ENCODE data around the gene CLCN3.
A peak's percentile ranks its signal among the peaks of the same experiment; 100 is the strongest.
"Not testable (repeated sequence)": the region's sequence is repeated elsewhere in the genome, so short reads cannot be mapped to it uniquely, and the experiment has no call there.

Gene CLCN3

GRCh38 chr4:169619958-169620879 is at the start of gene CLCN3:
TSS of gene CLCN3 (plus strand) at chr4:169620578. CDS start at chr4:169635929, 15,351 bp downstream.
- Mint-ChIP-seq H3K36me3 (ENCODE audit: low read depth) (peaks cover 8% of the 10 kb centered on the region), H3K9me3 (no peaks in the 10 kb centered on the region), H3K27me3 (no peaks in the 10 kb centered on the region), H3K4me1 (ENCODE audit: low read depth) (peaks cover 62% of the 10 kb centered on the region), H3K4me3 (peak within 1 kb of the TSS; percentile 95), H3K27ac (peak within 1 kb of the TSS; percentile 98)

GRCh38 chr4:169571012-169571411 is 49.4 kb upstream of the CLCN3 start:
- H3K36me3 Mint-ChIP-seq (ENCODE audit: low read depth), result peaks cover 28% of the 10 kb centered on the region
- H3K27me3 Mint-ChIP-seq, H3K4me3 Mint-ChIP-seq, H3K9me3 Mint-ChIP-seq, H3K27ac Mint-ChIP-seq: not testable (repeated sequence)
- peaks cover 12% of the 10 kb centered on the region for H3K4me1 Mint-ChIP-seq (ENCODE audit: low read depth)

- Mint-ChIP-seq H3K36me3 (ENCODE audit: low read depth) (peaks cover 32% of the 10 kb centered on the region), H3K9me3 (no peaks in the 10 kb centered on the region), H3K27ac (no peak overlapping the region), H3K4me1 (ENCODE audit: low read depth) (peaks cover 11% of the 10 kb centered on the region), H3K4me3 (no peak overlapping the region), H3K27me3 (no peaks in the 10 kb centered on the region)
Measured at GRCh38 chr4:169571435-169571834, 48.9 kb upstream of the CLCN3 start.

- no peak overlapping the region for H3K27ac Mint-ChIP-seq
- H3K36me3 Mint-ChIP-seq (ENCODE audit: low read depth), result peaks cover 32% of the 10 kb centered on the region
Measured at GRCh38 chr4:169573889-169574288, 46.5 kb upstream of the CLCN3 start.

GRCh38 chr4:169582203-169582602 is 38.2 kb upstream of the CLCN3 start:
- Mint-ChIP-seq H3K27ac (no peak overlapping the region), H3K4me1 (ENCODE audit: low read depth) (no peaks in the 10 kb centered on the region), H3K36me3 (ENCODE audit: low read depth) (peaks cover 25% of the 10 kb centered on the region), H3K4me3 (no peak overlapping the region), H3K9me3 (no peaks in the 10 kb centered on the region), H3K27me3 (no peaks in the 10 kb centered on the region)

More at GRCh38 chr4:169573889-169574288, 46.5 kb upstream of the CLCN3 start:
- H3K4me3 Mint-ChIP-seq, result no peak overlapping the region
- H3K27me3 Mint-ChIP-seq, result no peaks in the 10 kb centered on the region
- no peaks in the 10 kb centered on the region for H3K9me3 Mint-ChIP-seq
- peaks cover 6% of the 10 kb centered on the region for H3K4me1 Mint-ChIP-seq (ENCODE audit: low read depth)

- Mint-ChIP-seq H3K36me3 (ENCODE audit: low read depth) (peaks cover 25% of the 10 kb centered on the region), H3K27me3 (no peaks in the 10 kb centered on the region), H3K4me1 (ENCODE audit: low read depth) (no peaks in the 10 kb centered on the region), H3K4me3 (no peak overlapping the region), H3K27ac (no peak overlapping the region), H3K9me3 (no peaks in the 10 kb centered on the region)
Measured at GRCh38 chr4:169582706-169583105, 37.7 kb upstream of the CLCN3 start.

- Mint-ChIP-seq H3K9me3 (no peaks in the 10 kb centered on the region), H3K27me3 (no peaks in the 10 kb centered on the region), H3K27ac (no peak overlapping the region), H3K4me1 (ENCODE audit: low read depth) (no peaks in the 10 kb centered on the region), H3K4me3 (no peak overlapping the region), H3K36me3 (ENCODE audit: low read depth) (peaks cover 25% of the 10 kb centered on the region)
Measured at GRCh38 chr4:169583563-169583962, 36.8 kb upstream of the CLCN3 start.

GRCh38 chr4:169593050-169593560 is 27.3 kb upstream of the CLCN3 start:
- H3K4me3 Mint-ChIP-seq, result no peak overlapping the region
- H3K4me1 Mint-ChIP-seq (ENCODE audit: low read depth), result no peaks in the 10 kb centered on the region
- peaks cover 23% of the 10 kb centered on the region for H3K36me3 Mint-ChIP-seq (ENCODE audit: low read depth)
- no peaks in the 10 kb centered on the region for H3K9me3 Mint-ChIP-seq
- H3K27ac Mint-ChIP-seq, result no peak overlapping the region
- H3K27me3 Mint-ChIP-seq, result no peaks in the 10 kb centered on the region

GRCh38 chr4:169594560-169595195 is 25.7 kb upstream of the CLCN3 start:
- H3K27me3 Mint-ChIP-seq, result no peaks in the 10 kb centered on the region
- no peak overlapping the region for H3K27ac Mint-ChIP-seq
- no peaks in the 10 kb centered on the region for H3K9me3 Mint-ChIP-seq
- H3K36me3 Mint-ChIP-seq (ENCODE audit: low read depth), result peaks cover 27% of the 10 kb centered on the region
- no peak overlapping the region for H3K4me3 Mint-ChIP-seq
- H3K4me1 Mint-ChIP-seq (ENCODE audit: low read depth), result no peaks in the 10 kb centered on the region

- Mint-ChIP-seq H3K9me3 (no peaks in the 10 kb centered on the region), H3K36me3 (ENCODE audit: low read depth) (peaks cover 30% of the 10 kb centered on the region), H3K27me3 (no peaks in the 10 kb centered on the region), H3K27ac (no peak overlapping the region), H3K4me1 (ENCODE audit: low read depth) (peaks cover 21% of the 10 kb centered on the region), H3K4me3 (no peak overlapping the region)
Measured at GRCh38 chr4:169601016-169601771, 19.2 kb upstream of the CLCN3 start.

GRCh38 chr4:169603312-169603711 is 17.1 kb upstream of the CLCN3 start:
- peaks cover 25% of the 10 kb centered on the region for H3K36me3 Mint-ChIP-seq (ENCODE audit: low read depth)
- no peak overlapping the region for H3K4me3 Mint-ChIP-seq
- H3K27me3 Mint-ChIP-seq, result no peaks in the 10 kb centered on the region
- H3K27ac Mint-ChIP-seq, result no peak overlapping the region
- peaks cover 31% of the 10 kb centered on the region for H3K4me1 Mint-ChIP-seq (ENCODE audit: low read depth)
- no peaks in the 10 kb centered on the region for H3K9me3 Mint-ChIP-seq

GRCh38 chr4:169604131-169604900 is 16.1 kb upstream of the CLCN3 start:
- peak overlapping the region; percentile 1 for H3K4me3 Mint-ChIP-seq
- H3K9me3 Mint-ChIP-seq, result no peaks in the 10 kb centered on the region
- H3K4me1 Mint-ChIP-seq (ENCODE audit: low read depth), result peaks cover 31% of the 10 kb centered on the region
- no peaks in the 10 kb centered on the region for H3K27me3 Mint-ChIP-seq
- H3K27ac Mint-ChIP-seq, result peak overlapping the region; percentile 43
- H3K36me3 Mint-ChIP-seq (ENCODE audit: low read depth), result peaks cover 21% of the 10 kb centered on the region

GRCh38 chr4:169604903-169605331 is 15.5 kb upstream of the CLCN3 start:
- Mint-ChIP-seq H3K9me3 (no peaks in the 10 kb centered on the region), H3K27me3 (no peaks in the 10 kb centered on the region), H3K27ac (peak overlapping the region; percentile 43), H3K4me1 (ENCODE audit: low read depth) (peaks cover 31% of the 10 kb centered on the region), H3K4me3 (peak overlapping the region; percentile 1), H3K36me3 (ENCODE audit: low read depth) (peaks cover 20% of the 10 kb centered on the region)

GRCh38 chr4:169611157-169611556 is 9.2 kb upstream of the CLCN3 start:
- Mint-ChIP-seq H3K36me3 (ENCODE audit: low read depth) (no peaks in the 10 kb centered on the region), H3K27ac (peak overlapping the region; percentile 43), H3K4me3 (peak overlapping the region; percentile 93), H3K27me3 (no peaks in the 10 kb centered on the region), H3K9me3 (no peaks in the 10 kb centered on the region), H3K4me1 (ENCODE audit: low read depth) (peaks cover 47% of the 10 kb centered on the region)

All from stimulated activated naive CD8-positive, alpha-beta T cell treated with anti-CD3 and anti-CD28 coated beads, Interleukin-15, Interleukin-2, amounts not matched to agents 100 ng/mL and 50 ng/mL, for 24 hours (primary cell).